Esophagus muscularis mucosa (tissue), 4 donors: ENCODE data around the gene NHEJ1. TPM values are rescaled to one million over a fixed set of nuclear protein-coding genes. Genes with fewer than 3 reads are reported as not detected.

Source experiments
- DNase-seq: peaks from one replicate; pipeline ENCODE4 v3.0.0-alpha.2; 2017; ENCODE audit errors: extremely low spot score
- H3K27ac ChIP-seq, 4 donors: fragments of 200-600 bp; sonication (generic); replicated peaks in 1 of 4; 1 replicate in 3 of 4; 2 replicates in 1 of 4; pipeline ENCODE4 v1.5.1; 2016 to 2019; ENCODE audit warnings: mild to moderate bottlenecking in 1 of 4
- H3K27me3 ChIP-seq, 4 donors: fragments of 200-600 bp; sonication (generic); one replicate each; pipeline versions ENCODE4 v1.5.1 to v1.6.0; 2016 to 2019
- H3K36me3 ChIP-seq, 4 donors: fragments of 200-600 bp; sonication (generic); one replicate each; pipeline ENCODE4 v1.5.1; 2016 to 2019
- H3K4me1 ChIP-seq, 4 donors: fragments of 200-600 bp; sonication (generic); one replicate each; pipeline ENCODE4 v1.5.1; 2016 to 2019
- H3K4me3 ChIP-seq, 4 donors: fragments of 200-600 bp; sonication (generic); 1 replicate in 2 of 4; 2 replicates in 2 of 4; pipeline ENCODE4 v1.5.1; 2016 to 2019; ENCODE audit warnings: mild to moderate bottlenecking in 4 of 4, moderate library complexity in 1 of 4
- H3K9me3 ChIP-seq, 4 donors: fragments of 200-600 bp; sonication (generic); 1 replicate in 3 of 4; 2 replicates in 1 of 4; pipeline ENCODE4 v1.5.1; 2016 to 2019
- EP300 ChIP-seq: sonication (generic); formaldehyde crosslinking; IDR thresholded peaks from one replicate; pipeline ENCODE4 v1.6.1; 2017; ENCODE audit warnings: antibody characterized with exemption
- POLR2A ChIP-seq: fragments of 450-650 bp; IDR thresholded peaks from one replicate; pipeline ENCODE4 v1.6.1; 2017; ENCODE audit warnings: antibody characterized with exemption, moderate library complexity, mild to moderate bottlenecking, low read depth
- POLR2AphosphoS5 ChIP-seq, 2 donors: sonication (generic); formaldehyde crosslinking; IDR thresholded peaks; one replicate each; pipeline ENCODE4 v1.6.1; 2017; ENCODE audit warnings: antibody characterized with exemption in 2 of 2
- WGBS: methylation state at CpG from one replicate; pipeline ENCODE4 v1.1.5; 2018; 5-methylcytosine and 5-hydroxymethylcytosine counted together
- intact Hi-C: fragments of 100-400 bp; cut with DNase I; formaldehyde crosslinking; loops from one replicate; pipeline ENCODE4 v1.15.1; 2023
- total RNA-seq, 4 donors: library from RNA; depleted of rRNA; stranded (reverse); fragments of >200 nt; gene quantifications; one replicate each; pipeline versions ENCODE4 v1.1.0 to v1.2.1, GENCODE V29; 2016
- TF ChIP-seq, protein P1 (sequence below), 3 experiments: fragments of 200-600 bp in 2 of 3; fragments of 450-650 bp in 1 of 3; sonication (generic) in 2 of 3; IDR thresholded peaks; one replicate each; pipeline ENCODE4 v1.5.1; 2017 to 2019; ENCODE audit warnings: antibody characterized with exemption in 3 of 3, mild to moderate bottlenecking in 2 of 3, moderate library complexity in 1 of 3

NHEJ1 gene
- total RNA-seq, 4 donors from 2014 or later: 15.1 to 24.4 (median 17.8) TPM

GRCh38 chr2:219031005-219031738 is 129.4 kb downstream of the NHEJ1 start:
- intact Hi-C loops: no loop called here
- no peaks in the 10 kb centered on the region for H3K36me3 ChIP-seq
- no peaks in the 10 kb centered on the region for H3K4me1 ChIP-seq
- no peak overlapping the region for H3K27ac ChIP-seq
- TF ChIP-seq, protein P1, sequence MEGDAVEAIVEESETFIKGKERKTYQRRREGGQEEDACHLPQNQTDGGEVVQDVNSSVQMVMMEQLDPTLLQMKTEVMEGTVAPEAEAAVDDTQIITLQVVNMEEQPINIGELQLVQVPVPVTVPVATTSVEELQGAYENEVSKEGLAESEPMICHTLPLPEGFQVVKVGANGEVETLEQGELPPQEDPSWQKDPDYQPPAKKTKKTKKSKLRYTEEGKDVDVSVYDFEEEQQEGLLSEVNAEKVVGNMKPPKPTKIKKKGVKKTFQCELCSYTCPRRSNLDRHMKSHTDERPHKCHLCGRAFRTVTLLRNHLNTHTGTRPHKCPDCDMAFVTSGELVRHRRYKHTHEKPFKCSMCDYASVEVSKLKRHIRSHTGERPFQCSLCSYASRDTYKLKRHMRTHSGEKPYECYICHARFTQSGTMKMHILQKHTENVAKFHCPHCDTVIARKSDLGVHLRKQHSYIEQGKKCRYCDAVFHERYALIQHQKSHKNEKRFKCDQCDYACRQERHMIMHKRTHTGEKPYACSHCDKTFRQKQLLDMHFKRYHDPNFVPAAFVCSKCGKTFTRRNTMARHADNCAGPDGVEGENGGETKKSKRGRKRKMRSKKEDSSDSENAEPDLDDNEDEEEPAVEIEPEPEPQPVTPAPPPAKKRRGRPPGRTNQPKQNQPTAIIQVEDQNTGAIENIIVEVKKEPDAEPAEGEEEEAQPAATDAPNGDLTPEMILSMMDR (IDR thresholded peaks at IDR 0.05): no peak
- TF ChIP-seq EP300 (no peak), POLR2A (no peak), POLR2AphosphoS5 (IDR thresholded peaks at IDR 0.05) (no peak)
- no peak for DNase-seq
- WGBS: 71% methylated on average over 21 of the region's 21 CpGs
- no peaks in the 10 kb centered on the region for H3K9me3 ChIP-seq
- H3K4me3 ChIP-seq: no peak overlapping the region
- H3K27me3 ChIP-seq: peaks cover 0 to 64% (median 9%) of the 10 kb centered on the region in 4 donors

DNA sequence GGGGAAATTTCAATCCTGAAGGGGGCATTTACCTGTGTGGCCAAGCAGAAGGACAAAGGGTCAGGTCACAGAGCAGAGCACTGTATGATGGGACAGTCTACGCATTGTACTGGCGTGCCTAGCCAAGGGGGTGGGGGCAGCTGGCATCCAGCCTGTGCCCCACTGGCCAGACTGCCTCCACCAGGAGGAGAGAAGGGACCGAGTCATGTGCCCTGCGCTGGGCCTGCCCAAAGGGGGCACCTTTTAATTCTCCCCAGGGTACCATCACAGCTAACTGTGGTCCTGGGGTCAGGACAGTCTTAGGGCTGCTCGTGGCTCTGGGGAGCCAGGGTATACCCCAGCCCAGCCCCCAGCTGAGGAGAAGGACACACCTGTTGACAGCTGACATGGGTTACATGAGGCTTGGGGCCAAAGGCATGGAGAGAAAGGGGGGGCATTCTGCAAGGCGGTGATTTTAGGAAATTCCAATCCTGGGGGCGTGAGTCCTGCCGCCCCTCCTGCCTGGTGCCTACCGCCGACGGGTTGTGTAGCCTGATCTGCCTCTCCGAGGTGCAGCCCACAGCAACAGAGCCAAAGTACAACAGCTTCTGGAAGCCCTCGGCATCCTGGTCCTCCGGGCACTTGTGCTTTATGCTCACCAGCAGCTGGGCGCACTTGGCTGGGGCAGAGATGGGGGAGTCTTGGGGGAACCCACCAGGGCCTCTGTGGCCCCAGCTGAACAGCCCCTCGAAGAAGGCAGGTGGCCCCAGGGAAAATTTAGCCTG is 130.3 kb downstream of the NHEJ1 start:
- Histone ChIP-seq H3K4me1 (no peaks in the 10 kb centered on the region), H3K9me3 (no peaks in the 10 kb centered on the region), H3K27ac (no peak overlapping the region), H3K36me3 (no peaks in the 10 kb centered on the region), H3K4me3 (no peak overlapping the region), H3K27me3 (peaks cover 0 to 63% (median 9%) of the 10 kb centered on the region in 4 donors)
- 80% methylated on average over 14 of the region's 16 CpGs for WGBS
- intact Hi-C loops: no loop called here
- TF ChIP-seq POLR2AphosphoS5 (IDR thresholded peaks at IDR 0.05) (no peak), POLR2A (no peak)
- TF ChIP-seq, protein P1 (IDR thresholded peaks at IDR 0.05): no peak
- no peak for DNase-seq

DNA sequence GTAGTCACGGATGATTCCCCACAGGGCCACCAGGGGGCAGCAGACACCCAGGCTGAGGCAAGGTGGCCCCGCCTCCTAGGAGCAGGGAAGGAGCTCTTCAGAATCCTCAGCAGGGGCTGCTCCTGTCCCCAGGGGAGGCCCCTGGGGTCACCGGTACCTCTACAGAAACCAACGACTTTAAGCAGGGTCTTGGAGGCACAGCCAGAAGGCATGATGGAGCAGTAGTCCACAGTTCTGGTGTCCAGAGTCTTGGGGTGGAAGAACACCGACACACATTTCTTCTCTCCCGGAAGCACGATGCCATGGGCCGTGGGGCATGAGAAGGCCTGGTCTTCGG is 130.8 kb downstream of the NHEJ1 start:
- Histone ChIP-seq H3K27me3 (peaks cover 0 to 63% (median 9%) of the 10 kb centered on the region in 4 donors), H3K9me3 (no peaks in the 10 kb centered on the region), H3K36me3 (no peaks in the 10 kb centered on the region), H3K27ac (no peak overlapping the region), H3K4me3 (no peak overlapping the region), H3K4me1 (no peaks in the 10 kb centered on the region)
- intact Hi-C loops: no loop called here
- TF ChIP-seq POLR2AphosphoS5 (IDR thresholded peaks at IDR 0.05): peak in 1 of 2 donors; percentile 14
- no peak for TF ChIP-seq POLR2A
- TF ChIP-seq, protein P1 (IDR thresholded peaks at IDR 0.05): peak; percentile 85 to 100 (median 90)
- whole genome bisulfite sequencing: 40% methylated on average over 5 of the region's 9 CpGs
- peak; percentile 95 for DNase-seq

- WGBS: 75% methylated on average over 8 of the region's 13 CpGs
- Histone ChIP-seq H3K9me3 (no peaks in the 10 kb centered on the region), H3K4me1 (no peaks in the 10 kb centered on the region), H3K27ac (no peak overlapping the region), H3K27me3 (peaks cover 0 to 65% (median 9%) of the 10 kb centered on the region in 4 donors), H3K36me3 (no peaks in the 10 kb centered on the region), H3K4me3 (no peak overlapping the region)
- intact Hi-C loops: no loop called here
- TF ChIP-seq EP300 (no peak), POLR2AphosphoS5 (IDR thresholded peaks at IDR 0.05) (no peak), POLR2A (no peak)
- TF ChIP-seq, protein P1 (IDR thresholded peaks at IDR 0.05): no peak
- DNase-seq: no peak
Measured at GRCh38 chr2:219028996-219029828, 131.4 kb downstream of the NHEJ1 start.
